Neural crest cell (in vitro differentiated cells): ENCODE measurements around the gene CPN2. TPM values are rescaled to one million over a fixed set of nuclear protein-coding genes. Genes with fewer than 3 reads are reported as not detected.

Experiments
- DNase-seq: peaks from one replicate; pipeline ENCODE4 v3.0.0; 2021; ENCODE audit warnings: low read depth, mixed read lengths, low spot score
- H3K27ac Mint-ChIP-seq: one replicate; pipeline ENCODE4 v1.8.0; 2021; ENCODE audit warnings: mild to moderate bottlenecking, mixed read lengths; ENCODE audit not compliant: unreplicated experiment
- H3K27me3 Mint-ChIP-seq: 2 replicates; pipeline ENCODE4 v1.8.0; 2021; ENCODE audit warnings: low read depth, mild to moderate bottlenecking, mixed read lengths
- H3K36me3 Mint-ChIP-seq: 2 replicates; pipeline ENCODE4 v1.8.0; 2021; ENCODE audit warnings: low read depth, mild to moderate bottlenecking, mixed read lengths
- H3K4me1 Mint-ChIP-seq: 2 replicates; pipeline ENCODE4 v1.8.0; 2021; ENCODE audit warnings: mixed read lengths
- H3K4me3 Mint-ChIP-seq: one replicate; pipeline ENCODE4 v1.8.0; 2021; ENCODE audit warnings: mild to moderate bottlenecking, mixed read lengths
- H3K9me3 Mint-ChIP-seq: 2 replicates; pipeline ENCODE4 v1.8.0; 2021; ENCODE audit warnings: mixed read lengths
- total RNA-seq: library from RNA; stranded (reverse); gene quantifications from 2 replicates; pipeline ENCODE4 v1.2.1, GENCODE V29; 2021
- TF ChIP-seq, protein P1 (sequence below): fragments of 200-600 bp; sonication (generic); conservative IDR thresholded peaks from 2 replicates; pipeline ENCODE4 v1.5.0; 2021; ENCODE audit warnings: antibody characterized with exemption, mild to moderate bottlenecking

The CPN2 gene
- total RNA-seq, 1 donor from 2014 or later: not detected

DNA sequence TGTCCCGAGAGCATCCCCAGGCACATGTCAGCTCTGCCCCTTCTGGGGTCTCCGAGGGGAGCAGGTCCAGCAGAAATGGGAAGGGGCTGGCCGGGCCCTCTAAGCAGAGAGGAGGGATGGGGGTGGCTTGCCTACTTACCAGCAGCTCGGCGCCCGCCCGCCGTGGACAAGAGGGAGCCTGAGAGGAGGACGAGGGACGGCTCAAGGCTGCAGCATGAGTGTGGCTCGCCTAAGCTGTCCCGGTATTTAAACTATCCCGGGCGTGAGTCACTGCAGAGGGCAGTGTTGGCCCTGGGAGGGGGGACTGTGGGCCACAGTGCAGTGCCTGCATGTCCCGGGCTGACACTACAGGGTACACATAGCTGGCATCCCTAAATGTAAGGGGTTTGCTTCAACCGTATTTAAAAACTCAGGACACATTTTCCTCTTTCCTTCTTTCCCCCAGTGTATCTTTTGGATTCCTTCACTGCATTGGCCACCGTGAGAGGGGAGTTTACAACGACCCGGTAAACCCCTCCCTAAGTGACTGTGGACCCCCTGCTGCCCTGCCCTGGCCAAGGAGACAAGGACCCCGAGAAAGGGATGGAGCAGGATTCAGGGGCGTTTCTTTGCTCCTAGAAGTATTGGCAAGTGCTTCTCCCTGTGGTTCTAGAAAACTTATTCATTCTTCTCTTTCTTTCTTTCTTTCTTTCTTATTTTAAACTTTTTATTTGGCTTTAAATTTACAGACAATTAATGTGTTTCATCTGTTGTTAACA lies 18.6 kb upstream of the CPN2 start, which contains the start of gene LRRC15:
Gene LRRC15, minus strand, starts transcription at position 222 of the 758 bp plus-strand sequence. CDS start 8,700 bp downstream, outside the sequence.
- Mint-ChIP-seq H3K27ac (no peak within 1 kb of the TSS), H3K36me3 (no peaks in the 10 kb centered on the region), H3K4me1 (peaks cover 18% of the 10 kb centered on the region), H3K27me3 (peaks cover 49% of the 10 kb centered on the region), H3K9me3 (no peaks in the 10 kb centered on the region), H3K4me3 (no peak within 1 kb of the TSS)
- DNase-seq: no peak
- TF ChIP-seq, protein P1, sequence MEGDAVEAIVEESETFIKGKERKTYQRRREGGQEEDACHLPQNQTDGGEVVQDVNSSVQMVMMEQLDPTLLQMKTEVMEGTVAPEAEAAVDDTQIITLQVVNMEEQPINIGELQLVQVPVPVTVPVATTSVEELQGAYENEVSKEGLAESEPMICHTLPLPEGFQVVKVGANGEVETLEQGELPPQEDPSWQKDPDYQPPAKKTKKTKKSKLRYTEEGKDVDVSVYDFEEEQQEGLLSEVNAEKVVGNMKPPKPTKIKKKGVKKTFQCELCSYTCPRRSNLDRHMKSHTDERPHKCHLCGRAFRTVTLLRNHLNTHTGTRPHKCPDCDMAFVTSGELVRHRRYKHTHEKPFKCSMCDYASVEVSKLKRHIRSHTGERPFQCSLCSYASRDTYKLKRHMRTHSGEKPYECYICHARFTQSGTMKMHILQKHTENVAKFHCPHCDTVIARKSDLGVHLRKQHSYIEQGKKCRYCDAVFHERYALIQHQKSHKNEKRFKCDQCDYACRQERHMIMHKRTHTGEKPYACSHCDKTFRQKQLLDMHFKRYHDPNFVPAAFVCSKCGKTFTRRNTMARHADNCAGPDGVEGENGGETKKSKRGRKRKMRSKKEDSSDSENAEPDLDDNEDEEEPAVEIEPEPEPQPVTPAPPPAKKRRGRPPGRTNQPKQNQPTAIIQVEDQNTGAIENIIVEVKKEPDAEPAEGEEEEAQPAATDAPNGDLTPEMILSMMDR: no peak

DNA sequence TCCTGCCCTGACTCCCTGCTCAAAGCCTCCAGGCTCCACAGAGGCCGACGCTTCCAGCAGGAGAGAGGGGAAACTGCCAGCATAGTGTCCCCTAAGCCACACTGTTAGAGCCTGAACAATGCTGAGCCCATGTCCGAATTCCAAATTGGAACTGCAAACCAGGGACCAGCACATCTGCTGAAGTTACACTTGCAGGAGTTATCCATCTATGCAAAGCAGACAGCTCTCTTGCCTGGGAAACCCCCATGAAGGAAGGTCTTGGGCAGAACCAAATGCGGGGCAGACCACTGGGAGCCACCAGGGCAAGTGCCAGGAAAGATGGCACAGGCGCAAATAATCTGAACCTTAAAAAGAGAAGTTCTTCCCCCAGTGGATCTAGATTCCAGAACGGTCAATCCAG lies 17.8 kb upstream of the CPN2 start:
- peaks cover 45% of the 10 kb centered on the region for H3K27me3 Mint-ChIP-seq
- H3K36me3 Mint-ChIP-seq: no peaks in the 10 kb centered on the region
- H3K27ac Mint-ChIP-seq: no peak overlapping the region
- TF ChIP-seq, protein P1: no peak
- no peak for DNase-seq
- no peak overlapping the region for H3K4me3 Mint-ChIP-seq
- no peaks in the 10 kb centered on the region for H3K9me3 Mint-ChIP-seq
- H3K4me1 Mint-ChIP-seq: peaks cover 12% of the 10 kb centered on the region

DNA sequence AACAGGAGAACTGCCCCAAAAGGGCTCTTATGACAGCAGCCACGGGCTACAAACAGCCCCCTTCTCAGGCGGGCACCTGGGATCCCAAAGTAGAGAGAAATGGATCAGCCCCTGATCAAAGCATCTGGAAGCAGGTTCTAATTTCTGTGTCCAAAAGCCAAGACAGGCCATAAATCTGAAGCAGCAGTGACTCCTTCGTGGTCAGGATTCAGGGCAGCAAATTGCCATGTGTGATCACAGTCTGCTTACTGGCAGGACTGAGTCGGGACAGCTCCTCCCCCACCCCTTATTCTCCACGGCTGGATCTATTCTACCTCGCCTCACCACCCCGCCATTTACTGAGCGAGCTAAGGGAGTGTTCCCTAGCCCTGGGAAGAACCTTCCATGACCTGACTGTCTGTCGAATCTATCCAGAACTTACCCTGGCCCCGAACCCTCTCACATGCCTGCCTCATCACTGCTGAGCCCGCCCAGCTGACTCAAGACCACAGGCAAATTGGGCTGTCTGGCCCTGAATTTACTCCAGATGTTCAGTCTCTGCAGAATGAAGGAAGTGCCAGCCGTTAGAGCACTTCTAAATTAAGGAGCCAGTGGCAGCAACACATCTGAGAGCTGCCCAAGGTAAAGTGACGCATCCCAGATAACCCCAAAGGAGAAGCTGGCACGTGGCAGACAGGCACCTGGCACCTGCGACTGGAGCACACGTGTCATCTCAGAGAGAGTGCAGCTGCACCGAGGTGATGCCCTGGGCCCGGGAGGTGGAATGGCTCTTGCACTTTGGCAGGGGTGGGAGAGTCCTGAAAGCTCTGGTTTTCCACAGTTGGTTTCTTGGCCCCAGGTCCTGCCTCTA lies 17.1 kb upstream of the CPN2 start:
- no peak for DNase-seq
- Mint-ChIP-seq H3K4me1 (peaks cover 10% of the 10 kb centered on the region), H3K9me3 (no peaks in the 10 kb centered on the region), H3K4me3 (no peak overlapping the region), H3K27ac (no peak overlapping the region), H3K27me3 (peaks cover 45% of the 10 kb centered on the region), H3K36me3 (no peaks in the 10 kb centered on the region)
- TF ChIP-seq, protein P1: no peak

DNA sequence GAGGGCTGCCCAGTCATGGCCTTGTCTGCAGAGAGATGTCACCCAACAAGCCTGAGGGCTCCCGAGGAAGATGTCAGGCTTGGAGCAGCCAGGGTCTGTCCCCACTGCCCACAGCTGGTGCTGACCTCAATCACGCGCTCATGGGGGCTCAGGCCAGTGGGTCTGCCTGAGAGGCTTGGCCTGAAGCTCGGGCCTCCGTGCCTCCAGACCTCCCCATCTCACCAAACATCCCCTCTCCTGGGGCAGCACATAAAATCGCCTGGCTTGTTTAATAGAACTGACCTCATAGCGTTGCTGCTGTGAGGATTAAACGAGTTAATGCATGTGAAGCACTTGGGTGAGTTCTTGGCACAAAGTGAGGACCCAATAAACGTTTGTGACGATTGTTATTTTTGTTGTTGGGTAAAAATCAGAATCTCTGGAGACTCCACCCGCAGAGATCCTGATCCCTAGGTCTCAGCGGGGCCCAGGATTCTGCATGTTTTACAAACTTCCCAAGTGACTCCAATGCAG lies 14.9 kb upstream of the CPN2 start:
- DNase-seq: no peak
- H3K4me1 Mint-ChIP-seq: peaks cover 10% of the 10 kb centered on the region
- no peaks in the 10 kb centered on the region for H3K36me3 Mint-ChIP-seq
- H3K9me3 Mint-ChIP-seq: no peaks in the 10 kb centered on the region
- H3K27me3 Mint-ChIP-seq: peaks cover 43% of the 10 kb centered on the region
- no peak overlapping the region for H3K4me3 Mint-ChIP-seq
- TF ChIP-seq, protein P1: no peak
- H3K27ac Mint-ChIP-seq: no peak overlapping the region

DNA sequence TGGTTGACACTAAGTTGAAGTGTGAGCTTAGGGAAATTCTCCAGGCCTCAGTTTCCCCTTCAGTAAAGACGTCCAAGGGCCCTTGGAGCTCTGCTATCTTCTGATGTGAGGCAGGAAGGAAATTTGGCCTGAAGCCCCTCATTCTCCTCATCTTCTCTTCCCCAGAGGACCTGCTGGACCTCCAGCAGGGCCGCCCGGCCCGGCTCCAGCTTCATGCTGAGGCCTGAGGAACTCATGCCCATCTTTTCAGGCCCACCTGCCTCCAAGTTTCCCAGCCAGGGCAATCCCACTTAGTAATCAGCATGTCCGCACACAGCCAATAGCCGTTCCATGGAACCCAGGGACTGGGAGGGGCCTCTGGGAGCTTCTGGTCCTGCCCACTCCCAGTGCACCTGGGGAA lies 14.4 kb upstream of the CPN2 start:
- no peak overlapping the region for H3K4me3 Mint-ChIP-seq
- H3K36me3 Mint-ChIP-seq: no peaks in the 10 kb centered on the region
- peaks cover 7% of the 10 kb centered on the region for H3K4me1 Mint-ChIP-seq
- TF ChIP-seq, protein P1: no peak
- H3K27ac Mint-ChIP-seq: no peak overlapping the region
- no peaks in the 10 kb centered on the region for H3K9me3 Mint-ChIP-seq
- DNase-seq: no peak
- H3K27me3 Mint-ChIP-seq: peaks cover 39% of the 10 kb centered on the region
